ENCODE measurements around the gene KRT77.
"Not testable (repeated sequence)": the region's sequence is repeated elsewhere in the genome, so short reads cannot be mapped to it uniquely, and the experiment has no call there.

Gene KRT77

GRCh38 chr12:52721838-52722470, 18.6 kb upstream of the KRT77 start:
- DNase-seq, result no peak

DNA sequence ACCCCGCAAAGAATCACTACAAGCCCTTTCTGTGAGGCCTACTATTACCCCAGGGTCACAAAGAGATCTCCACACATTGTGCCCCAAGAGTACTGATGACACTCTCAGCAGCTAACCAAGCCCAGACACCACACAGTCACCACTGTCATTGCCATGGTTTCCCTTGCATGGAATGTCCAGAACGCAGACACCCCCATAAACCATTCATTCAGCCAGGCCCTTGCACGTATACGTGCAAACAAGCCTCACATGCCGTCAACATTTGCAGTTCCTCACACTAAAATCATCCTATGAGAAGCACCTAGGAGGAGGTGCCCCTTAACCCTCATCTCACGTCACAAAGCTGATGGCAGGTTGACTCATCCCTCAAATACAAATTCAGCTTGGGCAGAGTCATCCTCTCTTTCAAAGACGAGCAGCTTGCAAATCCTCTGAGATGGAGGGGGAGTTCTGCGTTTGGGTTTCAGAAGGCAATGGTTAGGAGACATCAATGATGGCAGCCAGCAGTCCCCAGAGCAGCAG, 17.1 kb upstream of the KRT77 start:
- DNase-seq, result no peak

GRCh38 chr12:52716061-52716460, 12.7 kb upstream of the KRT77 start:
- DNase-seq, result no peak

DNA sequence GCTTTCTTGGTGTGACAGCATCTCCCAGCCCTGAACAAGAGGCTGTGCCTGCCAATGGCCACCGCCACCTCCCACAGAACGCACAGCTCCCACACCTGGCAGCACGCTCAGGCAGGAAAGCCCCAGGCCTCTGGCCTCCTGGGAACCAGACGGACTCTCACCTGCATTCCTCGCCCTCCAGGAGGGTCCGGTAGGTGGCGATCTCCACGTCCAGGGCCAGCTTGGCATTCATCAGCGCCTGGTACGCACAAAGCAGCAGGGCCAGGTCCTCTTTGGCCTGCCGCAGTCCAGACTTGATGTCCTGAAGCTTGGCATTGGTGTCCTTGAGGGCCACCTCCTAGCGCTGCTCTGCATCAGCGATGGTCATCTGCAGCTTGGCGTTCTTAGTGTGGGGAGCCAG, 12.1 kb upstream of the KRT77 start:
- DNase-seq, result no peak

GRCh38 chr12:52714887-52715281, 11.6 kb upstream of the KRT77 start:
- no peak for DNase-seq

- no peak for DNase-seq
Measured at GRCh38 chr12:52713960-52714886, 10.9 kb upstream of the KRT77 start.

GRCh38 chr12:52712122-52712521, 8.8 kb upstream of the KRT77 start:
- not testable (repeated sequence) for DNase-seq

DNA sequence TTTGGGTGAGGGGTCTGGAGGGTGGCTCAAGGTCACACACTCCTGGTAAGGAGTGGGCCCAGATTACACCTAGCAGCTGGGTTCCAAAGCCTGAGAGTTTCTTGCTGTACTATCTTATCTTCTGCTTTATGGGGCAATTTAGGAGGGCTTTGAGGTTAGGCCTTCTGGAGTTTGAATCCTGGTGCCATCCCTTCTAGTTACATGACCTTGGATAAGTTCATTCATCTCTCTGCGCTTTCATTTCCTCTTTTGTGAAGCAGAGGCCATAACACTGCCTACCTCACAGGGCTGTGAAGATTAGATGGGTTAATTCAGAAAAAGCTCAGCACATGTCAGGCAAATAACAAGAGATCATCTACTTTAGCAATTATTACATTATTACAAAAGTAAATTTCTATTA, 7.4 kb upstream of the KRT77 start:
- no peak for DNase-seq

DNA sequence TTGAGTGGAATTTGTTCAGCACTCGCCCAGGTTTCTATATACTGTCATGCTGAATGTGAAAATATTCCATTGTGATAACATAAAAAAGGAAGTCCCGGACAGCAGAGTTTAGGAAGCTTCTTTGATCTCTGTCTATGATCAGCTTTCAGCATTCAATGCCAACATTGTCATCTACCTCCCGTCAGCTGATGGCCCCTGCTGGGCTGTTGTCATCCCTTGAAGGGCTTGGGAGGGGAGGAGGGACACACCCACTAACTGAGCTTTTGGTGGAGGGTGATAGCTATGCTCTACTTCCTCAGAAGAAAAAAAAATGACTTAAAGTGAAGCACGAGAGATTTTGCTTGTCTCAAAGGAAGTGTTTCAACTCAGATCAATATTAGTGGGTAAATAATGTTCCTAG, 4.7 kb upstream of the KRT77 start:
- no peak for DNase-seq

DNA sequence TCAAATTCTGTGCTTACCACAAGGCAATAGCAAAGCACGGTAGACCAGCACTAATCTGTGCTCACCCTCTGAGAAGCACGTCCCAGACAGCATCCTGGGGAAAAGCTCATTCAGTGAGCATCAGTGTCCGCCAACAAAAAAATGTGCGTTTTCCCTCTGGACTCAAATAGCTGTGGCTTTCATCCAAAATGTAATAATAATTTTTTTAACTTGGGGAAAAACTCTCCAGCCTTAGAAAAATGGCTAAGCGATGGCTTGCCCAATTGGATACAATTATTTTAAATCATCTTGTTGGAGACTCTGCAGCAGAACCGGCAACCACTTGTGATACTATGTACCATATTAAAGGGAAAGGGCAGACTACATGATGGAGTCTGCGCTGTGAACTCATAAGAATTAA, 1.1 kb upstream of the KRT77 start:
- no peak for DNase-seq

- DNase-seq, result no peak
Measured at GRCh38 chr12:52703878-52704277, 554 bp upstream of the KRT77 start.

DNA sequence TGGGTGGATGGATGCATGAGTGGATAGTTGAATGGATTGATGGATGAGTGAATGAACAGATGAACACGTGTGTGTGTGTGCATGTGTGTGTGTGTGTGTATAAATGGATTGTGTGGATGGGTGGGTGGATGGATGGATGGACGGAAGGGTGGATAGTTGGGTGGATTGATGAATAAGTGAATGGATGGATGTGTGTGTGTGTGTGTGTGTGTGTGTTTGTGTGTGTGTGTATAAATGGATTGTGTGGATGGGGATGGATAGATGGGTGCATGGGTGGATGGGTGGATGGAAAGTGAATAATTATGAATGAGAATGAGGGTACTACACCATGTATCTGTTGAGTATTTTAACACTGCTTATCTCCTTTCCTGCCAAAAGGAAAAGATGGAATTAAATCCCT, 986 bp downstream of the KRT77 start:
- DNase-seq, result no peak

DNA sequence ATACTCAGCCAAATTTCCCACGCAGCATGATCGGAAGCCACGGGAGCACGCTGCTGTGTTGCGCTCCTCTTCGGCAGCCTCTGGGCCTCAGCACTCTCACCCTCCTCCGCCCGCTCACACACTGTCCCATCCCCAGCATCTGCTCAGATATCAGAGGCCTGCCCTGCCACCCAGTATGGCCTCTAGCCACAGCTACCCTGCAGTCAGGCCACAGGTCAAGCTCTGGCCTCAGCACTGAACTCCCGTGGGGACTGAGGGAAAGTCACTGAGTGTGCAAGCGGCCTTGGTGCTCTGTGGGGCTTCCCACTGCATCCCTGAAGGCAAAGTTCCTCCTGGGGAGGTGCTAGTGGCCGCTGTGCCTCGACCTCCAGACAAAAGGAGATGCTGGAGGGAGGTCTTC, 2.0 kb downstream of the KRT77 start:
- DNase-seq, result no peak

- DNase-seq, result no peak
Measured at GRCh38 chr12:52699960-52700359, 3.4 kb downstream of the KRT77 start.

- DNase-seq, result no peak
Measured at GRCh38 chr12:52699373-52699772, 4.0 kb downstream of the KRT77 start.

DNA sequence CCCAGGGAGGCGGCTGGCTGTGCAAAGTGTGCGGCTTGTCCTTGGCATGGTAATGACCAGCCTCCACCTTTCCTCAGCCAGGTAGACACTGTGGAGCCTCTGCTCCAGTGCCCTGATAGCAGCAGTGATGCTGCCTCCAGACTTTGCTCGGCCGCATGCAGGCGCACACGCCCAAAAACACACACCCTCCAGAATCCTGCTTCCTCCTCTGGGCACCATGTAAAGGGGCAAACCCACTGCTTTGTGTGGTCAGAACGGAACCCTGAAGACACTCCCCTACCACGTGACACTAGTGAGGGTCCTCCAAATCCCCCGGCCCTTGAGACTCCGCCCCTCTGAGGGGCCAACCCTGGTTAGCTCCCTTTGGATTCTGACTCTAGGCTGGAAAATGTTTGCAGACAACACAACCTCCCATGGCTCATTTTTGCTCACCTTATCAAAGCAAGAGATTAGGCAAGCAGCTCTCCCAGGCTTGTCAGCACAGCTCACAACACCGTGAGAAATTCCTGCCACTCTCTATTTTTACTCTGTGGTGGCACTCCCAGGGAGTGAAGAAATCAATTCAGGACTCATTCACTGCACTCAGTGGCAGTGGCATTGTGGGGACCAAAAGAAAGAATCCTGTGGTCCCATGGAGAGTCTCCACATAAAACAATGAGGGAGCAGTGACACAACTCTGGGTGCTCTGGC, 4.5 kb downstream of the KRT77 start:
- no peak for DNase-seq

- no peak for DNase-seq
Measured at GRCh38 chr12:52697058-52697582, 6.2 kb downstream of the KRT77 start.

GRCh38 chr12:52696588-52696987, 6.7 kb downstream of the KRT77 start:
- DNase-seq, result no peak

DNA sequence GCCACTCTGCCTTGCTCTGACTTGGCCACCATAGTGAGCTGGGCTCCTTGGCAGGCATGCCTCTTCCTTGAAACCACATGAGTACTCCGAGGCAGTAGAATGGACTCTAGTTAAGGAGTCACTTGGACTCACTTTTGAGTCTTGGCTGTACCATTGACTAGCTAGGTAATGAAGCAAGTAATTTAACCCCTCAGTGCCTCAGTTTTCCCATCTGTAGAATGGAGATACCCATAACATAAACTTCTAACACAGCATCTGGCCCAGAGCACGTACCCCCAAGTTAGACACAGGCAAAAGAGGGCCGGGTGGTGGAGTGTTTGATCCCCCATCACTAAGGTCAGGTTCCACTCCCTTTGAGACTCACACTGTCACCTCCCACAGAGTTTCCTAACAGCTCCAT, 8.3 kb downstream of the KRT77 start:
- DNase-seq, result no peak

GRCh38 chr12:52694151-52694550, 9.2 kb downstream of the KRT77 start:
- no peak for DNase-seq

- no peak for DNase-seq
Measured at GRCh38 chr12:52693261-52693660, 10.1 kb downstream of the KRT77 start.

GRCh38 chr12:52692254-52692653, 11.1 kb downstream of the KRT77 start:
- no peak for DNase-seq

DNA sequence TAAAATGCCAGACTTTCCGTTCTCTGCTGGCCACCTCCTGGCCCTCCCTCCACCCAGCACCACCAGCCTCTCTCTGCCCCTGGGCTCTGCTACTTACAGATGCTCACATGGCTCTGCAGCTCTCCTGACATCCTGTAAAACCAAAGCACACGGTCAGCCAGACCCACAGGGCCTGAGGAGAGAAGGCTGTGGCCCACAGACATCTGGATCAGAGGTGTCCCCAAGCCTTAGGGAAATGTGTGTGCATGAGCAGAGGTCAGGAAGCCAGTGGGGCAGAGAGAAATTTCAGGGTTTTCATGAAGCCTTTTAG, 11.5 kb downstream of the KRT77 start:
- no peak for DNase-seq
